Naive thymus-derived CD8-positive, alpha-beta T cell (primary cell): ENCODE data around the gene S1PR1. TPM values are rescaled to one million over a fixed set of nuclear protein-coding genes. Genes with fewer than 3 reads are reported as not detected.
"Not testable (repeated sequence)": the region's sequence is repeated elsewhere in the genome, so short reads cannot be mapped to it uniquely, and the experiment has no call there.

Experiments used
- ATAC-seq, 2 donors: fragments of 150-1000 bp; cut with Tn5 transposase in 1 of 2; sonication (Bioruptor Pico), chemical (Tn5 transposase) in 1 of 2; 1 replicate in 1 of 2; 2 replicates in 1 of 2; pipeline ENCODE4 v1.10.0; 2021; ENCODE audit warnings: mild to moderate bottlenecking in 2 of 2, moderate library complexity in 2 of 2
- POLR2A ChIA-PET: fragments of 350-600 bp; sonication (Branson Sonifier 250); formaldehyde crosslinking; loops from one replicate; lab custom pipeline; 2021; ENCODE audit warnings: antibody characterized with exemption; lab: Charles Lee
- DNase-seq, 10 donors: peaks; one replicate each; pipeline versions ENCODE4 v3.0.0 to v3.0.0-alpha.2; 2020 to 2022
- H3K27ac Mint-ChIP-seq, 10 donors: one replicate each; pipeline ENCODE4 v1.8.0; 2020 to 2022; ENCODE audit warnings: mild to moderate bottlenecking in 10 of 10, mixed read lengths in 10 of 10, moderate library complexity in 4 of 10, inconsistent platforms in 1 of 10
- H3K27me3 Mint-ChIP-seq, 5 donors: one replicate each; pipeline ENCODE4 v1.8.0; 2021 to 2022; ENCODE audit warnings: mixed read lengths in 5 of 5
- H3K36me3 Mint-ChIP-seq, 3 donors: one replicate each; pipeline ENCODE4 v1.8.0; 2020 to 2022; ENCODE audit warnings: mixed read lengths in 3 of 3, mild to moderate bottlenecking in 2 of 3, inconsistent platforms in 1 of 3
- H3K4me1 Mint-ChIP-seq, 4 donors: one replicate each; pipeline ENCODE4 v1.8.0; 2021 to 2022; ENCODE audit warnings: mixed read lengths in 4 of 4
- H3K4me3 Mint-ChIP-seq, 10 donors: one replicate each; pipeline ENCODE4 v1.8.0; 2020 to 2022; ENCODE audit warnings: mild to moderate bottlenecking in 10 of 10, mixed read lengths in 10 of 10, moderate library complexity in 6 of 10, inconsistent platforms in 1 of 10
- H3K9me3 Mint-ChIP-seq, 9 donors: one replicate each; pipeline ENCODE4 v1.8.0; 2020 to 2022; ENCODE audit warnings: mixed read lengths in 9 of 9, mild to moderate bottlenecking in 3 of 9, inconsistent platforms in 1 of 9, moderate library complexity in 1 of 9
- polyA plus RNA-seq, 3 donors: library from polyadenylated mRNA; unstranded; fragments of 300-500 nt; fragmentation: Illumina TruSeq; gene quantifications; one replicate each; pipeline ENCODE4 v1.2.3, GENCODE V29; 2021
- total RNA-seq, 8 experiments: library from RNA in 2 of 8; stranded (reverse) in 2 of 8; gene quantifications; one replicate each; pipeline ENCODE4 v1.2.3 and lab custom pipeline; 2021 to 2026

Gene S1PR1
- total and polyA plus RNA-seq, 5 experiments from 2014 or later: 143 to 292 (median 174) TPM

- H3K4me1 Mint-ChIP-seq: peaks cover 9 to 19% (median 15%) of the 10 kb centered on the region in 4 donors
- no peak overlapping the region for H3K4me3 Mint-ChIP-seq
- H3K36me3 Mint-ChIP-seq: no peaks in the 10 kb centered on the region
- no peaks in the 10 kb centered on the region for H3K27me3 Mint-ChIP-seq
- peak overlapping the region in 4 of 10 donors; percentile 45 to 71 (median 52) for H3K27ac Mint-ChIP-seq
- DNase-seq: no peak
- no peak for ATAC-seq
- POLR2A ChIA-PET: interaction anchor here (2.7 kb wide), 1 partner anchor 8 kb away, joined by 12 read pairs; the partner anchor contains the start of gene S1PR1
- H3K9me3 Mint-ChIP-seq: peaks cover 0 to 7% (median 0%) of the 10 kb centered on the region in 9 donors
Observed at GRCh38 chr1:101227837-101228236, 9.0 kb upstream of the S1PR1 start.

- H3K4me1 Mint-ChIP-seq: peaks cover 11 to 26% (median 22%) of the 10 kb centered on the region in 4 donors
- peak in 1 of 2 donors; percentile 38 for ATAC-seq
- no peaks in the 10 kb centered on the region for H3K27me3 Mint-ChIP-seq
- peak overlapping the region in 4 of 10 donors; percentile 44 to 82 (median 63) for H3K27ac Mint-ChIP-seq
- no peak for DNase-seq
- H3K36me3 Mint-ChIP-seq: no peaks in the 10 kb centered on the region
- H3K4me3 Mint-ChIP-seq: no peak overlapping the region
- POLR2A ChIA-PET: interaction anchor here (2.7 kb wide), 1 partner anchor 8 kb away, joined by 12 read pairs; the partner anchor contains the start of gene S1PR1
- H3K9me3 Mint-ChIP-seq: peaks cover 0 to 7% (median 0%) of the 10 kb centered on the region in 9 donors
Observed at GRCh38 chr1:101228424-101229134, 8.2 kb upstream of the S1PR1 start.

- ATAC-seq, DNase-seq, POLR2A ChIA-PET, H3K27me3 Mint-ChIP-seq, H3K9me3 Mint-ChIP-seq, H3K36me3 Mint-ChIP-seq, H3K4me3 Mint-ChIP-seq: not testable (repeated sequence)
- H3K27ac Mint-ChIP-seq: peak overlapping the region in 7 of 10 donors; percentile 5 to 96 (median 49)
- peaks cover 26 to 48% (median 39%) of the 10 kb centered on the region in 4 donors for H3K4me1 Mint-ChIP-seq
Observed at GRCh38 chr1:101232182-101232581, 4.6 kb upstream of the S1PR1 start.

- POLR2A ChIA-PET: interaction anchor here (0.6 to 9.9 kb wide), 5 partner anchors 20 to 308 kb away, joined by 3 to 240 read pairs (median 4); no protein-coding TSS in a partner anchor
- H3K27me3 Mint-ChIP-seq: no peaks in the 10 kb centered on the region
- peaks cover 0 to 7% (median 0%) of the 10 kb centered on the region in 9 donors for H3K9me3 Mint-ChIP-seq
- H3K36me3 Mint-ChIP-seq: peaks cover 3 to 14% (median 6%) of the 10 kb centered on the region in 3 donors
- DNase-seq: no peak
- H3K27ac Mint-ChIP-seq: peak overlapping the region; percentile 28 to 99 (median 86)
- peaks cover 24 to 44% (median 40%) of the 10 kb centered on the region in 4 donors for H3K4me1 Mint-ChIP-seq
- no peak for ATAC-seq
- no peak overlapping the region for H3K4me3 Mint-ChIP-seq
Observed at GRCh38 chr1:101233495-101233894, 3.3 kb upstream of the S1PR1 start.

- DNase-seq (peak in 1 of 10 donors; percentile 68), ATAC-seq (peak in 1 of 2 donors; percentile 15)
- H3K4me1 Mint-ChIP-seq: peaks cover 33 to 59% (median 53%) of the 10 kb centered on the region in 4 donors
- peaks cover 21 to 31% (median 23%) of the 10 kb centered on the region in 3 donors for H3K36me3 Mint-ChIP-seq
- peak overlapping the region; percentile 95 to 100 (median 99) for H3K27ac Mint-ChIP-seq
- peak overlapping the region; percentile 92 to 100 (median 100) for H3K4me3 Mint-ChIP-seq
- no peaks in the 10 kb centered on the region for H3K27me3 Mint-ChIP-seq
- peaks cover 0 to 7% (median 0%) of the 10 kb centered on the region in 9 donors for H3K9me3 Mint-ChIP-seq
- POLR2A ChIA-PET: interaction anchor here (0.6 to 9.9 kb wide), 31 partner anchors 8 to 339 kb away, joined by 3 to 240 read pairs (median 7); partner anchors contain the start of genes DPH5, EXTL2 and SLC30A7
Observed at GRCh38 chr1:101235216-101235695, 1.6 kb upstream of the S1PR1 start.

GRCh38 chr1:101235696-101236515 lies 913 bp upstream of the S1PR1 start:
- Mint-ChIP-seq H3K36me3 (peaks cover 27 to 35% (median 28%) of the 10 kb centered on the region in 3 donors), H3K4me3 (peak overlapping the region; percentile 92 to 100 (median 100)), H3K4me1 (peaks cover 31 to 61% (median 56%) of the 10 kb centered on the region in 4 donors), H3K9me3 (peaks cover 0 to 7% (median 0%) of the 10 kb centered on the region in 9 donors), H3K27ac (peak overlapping the region; percentile 95 to 100 (median 99)), H3K27me3 (no peaks in the 10 kb centered on the region)
- DNase-seq (peak in 9 of 10 donors; percentile 40 to 71 (median 61)), ATAC-seq (peak; percentile 39 to 42)
- POLR2A ChIA-PET: interaction anchor here (0.6 to 9.9 kb wide), 41 partner anchors 8 to 345 kb away, joined by 3 to 240 read pairs (median 7); partner anchors contain the start of genes DPH5, EXTL2 and SLC30A7

- Mint-ChIP-seq H3K27ac (peak overlapping the region; percentile 95 to 100 (median 99)), H3K27me3 (no peaks in the 10 kb centered on the region), H3K36me3 (peaks cover 35 to 41% (median 40%) of the 10 kb centered on the region in 3 donors), H3K9me3 (peaks cover 0 to 3% (median 0%) of the 10 kb centered on the region in 9 donors), H3K4me1 (peaks cover 34 to 68% (median 63%) of the 10 kb centered on the region in 4 donors), H3K4me3 (peak overlapping the region; percentile 92 to 100 (median 100))
- POLR2A ChIA-PET: interaction anchor here (0.6 to 9.9 kb wide), 45 partner anchors 10 to 971 kb away, joined by 3 to 240 read pairs (median 7); partner anchors contain the start of genes DPH5 and EXTL2
- peak in 5 of 10 donors; percentile 18 to 60 (median 46) for DNase-seq
- ATAC-seq: no peak
Observed at GRCh38 chr1:101237229-101237837, 514 bp downstream of the S1PR1 start.

GRCh38 chr1:101238031-101238628 lies 1.3 kb downstream of the S1PR1 start:
- H3K27me3 Mint-ChIP-seq: no peaks in the 10 kb centered on the region
- peaks cover 0 to 3% (median 0%) of the 10 kb centered on the region in 9 donors for H3K9me3 Mint-ChIP-seq
- ATAC-seq (peak; percentile 8 to 20), DNase-seq (peak; percentile 41 to 73 (median 56))
- H3K4me1 Mint-ChIP-seq: peaks cover 35 to 71% (median 63%) of the 10 kb centered on the region in 4 donors
- peak overlapping the region; percentile 95 to 100 (median 99) for H3K27ac Mint-ChIP-seq
- POLR2A ChIA-PET: interaction anchor here (0.5 to 9.9 kb wide), 38 partner anchors 11 to 777 kb away, joined by 3 to 240 read pairs (median 5); partner anchors contain the start of gene EXTL2
- H3K36me3 Mint-ChIP-seq: peaks cover 42 to 47% (median 44%) of the 10 kb centered on the region in 3 donors
- peak overlapping the region; percentile 92 to 100 (median 100) for H3K4me3 Mint-ChIP-seq

GRCh38 chr1:101238681-101239094 lies 1.9 kb downstream of the S1PR1 start:
- POLR2A ChIA-PET: interaction anchor here (0.5 to 9.9 kb wide), 29 partner anchors 11 to 344 kb away, joined by 3 to 240 read pairs (median 8); partner anchors contain the start of gene EXTL2
- Mint-ChIP-seq H3K4me3 (peak overlapping the region; percentile 92 to 100 (median 100)), H3K4me1 (peaks cover 37 to 72% (median 64%) of the 10 kb centered on the region in 4 donors), H3K27me3 (no peaks in the 10 kb centered on the region), H3K27ac (peak overlapping the region; percentile 95 to 100 (median 99)), H3K36me3 (peaks cover 45 to 52% (median 46%) of the 10 kb centered on the region in 3 donors), H3K9me3 (peaks cover 0 to 3% (median 0%) of the 10 kb centered on the region in 9 donors)
- ATAC-seq (peak; percentile 27 to 39), DNase-seq (peak; percentile 63 to 92 (median 84))

GRCh38 chr1:101239095-101240040 lies 2.5 kb downstream of the S1PR1 start:
- Mint-ChIP-seq H3K4me1 (peaks cover 40 to 74% (median 66%) of the 10 kb centered on the region in 4 donors), H3K27me3 (no peaks in the 10 kb centered on the region), H3K36me3 (peaks cover 49 to 56% (median 50%) of the 10 kb centered on the region in 3 donors), H3K9me3 (peaks cover 0 to 3% (median 0%) of the 10 kb centered on the region in 9 donors), H3K4me3 (peak overlapping the region; percentile 92 to 100 (median 100)), H3K27ac (peak overlapping the region; percentile 95 to 100 (median 99))
- POLR2A ChIA-PET: interaction anchor here (0.6 to 9.9 kb wide), 29 partner anchors 10 to 345 kb away, joined by 3 to 240 read pairs (median 8); partner anchors contain the start of genes EXTL2 and SLC30A7
- ATAC-seq: peak; percentile 18 to 20
- DNase-seq: peak in 8 of 10 donors; percentile 38 to 77 (median 50)
